Panc1 (cell line): ENCODE results near the gene ICAM4. TPM values are rescaled to one million over a fixed set of nuclear protein-coding genes. Genes with fewer than 3 reads are reported as not detected.

ENCODE experiments used
- ATAC-seq: fragments of 200-7000 bp; cut with Tn5 transposase; 2 replicates; pipeline ENCODE4 v1.9.1; 2020; ENCODE audit warnings: mild to moderate bottlenecking, moderate library complexity
- BruUV-seq: library from RNA; stranded (reverse); fragments of 400-500 nt; replicated peaks from 2 replicates; lab custom pipeline; 2021; lab: Mats Ljungman, UMichigan
- CTCF ChIA-PET: fragments of 300-600 bp; sonication (Branson Sonifier 250); formaldehyde crosslinking; loops from one replicate; lab custom pipeline; 2022; ENCODE audit warnings: antibody characterized with exemption; lab: Charles Lee
- POLR2A ChIA-PET: fragments of 300-600 bp; sonication (Branson Sonifier 250); formaldehyde crosslinking; loops from one replicate; lab custom pipeline; 2022; ENCODE audit warnings: antibody characterized with exemption; lab: Charles Lee
- DNase-seq: peaks from one replicate; pipeline ENCODE4 v3.0.0-alpha.2; 2010; ENCODE audit warnings: low read depth, low spot score
- H3K27ac ChIP-seq: 2 replicates; pipeline ENCODE4 v1.5.1; 2011; ENCODE audit warnings: mild to moderate bottlenecking, low read length, inconsistent platforms
- H3K27me3 ChIP-seq: fragments of 200-500 bp; sonication (Bioruptor generic); 2 replicates; pipeline ENCODE4 v1.6.0; 2014; ENCODE audit warnings: low read length, inconsistent platforms; ENCODE audit not compliant: control insufficient read depth, insufficient read depth
- H3K36me3 ChIP-seq: fragments of 200-500 bp; sonication (Bioruptor generic); 2 replicates; pipeline ENCODE4 v1.5.1; 2014; ENCODE audit warnings: inconsistent platforms, mild to moderate bottlenecking, low read length, moderate library complexity; ENCODE audit not compliant: control insufficient read depth, insufficient read depth
- H3K4me1 ChIP-seq: 2 replicates; pipeline ENCODE4 v1.5.1; 2011; ENCODE audit warnings: inconsistent platforms, mild to moderate bottlenecking, low read length, moderate library complexity; ENCODE audit not compliant: control insufficient read depth, insufficient read depth
- H3K4me3 ChIP-seq, 2 experiments: 2 replicates each; pipeline ENCODE4 v1.5.1; 2011 to 2012; ENCODE audit warnings: low read depth in 2 of 2, low read length in 2 of 2, mild to moderate bottlenecking in 2 of 2, inconsistent platforms in 1 of 2, moderate library complexity in 1 of 2
- H3K9me3 ChIP-seq: fragments of 200-500 bp; sonication (Bioruptor generic); 2 replicates; pipeline ENCODE4 v1.5.1; 2014; ENCODE audit warnings: low read depth, mild to moderate bottlenecking, inconsistent platforms, low read length, moderate library complexity; ENCODE audit not compliant: control insufficient read depth, insufficient read depth
- POLR2AphosphoS5 ChIP-seq: IDR thresholded peaks from 2 replicates; pipeline ENCODE4 v1.6.1; 2012; ENCODE audit warnings: mild to moderate bottlenecking, low read depth, low read length, moderate library complexity
- SIN3A ChIP-seq: IDR thresholded peaks from 2 replicates; pipeline ENCODE4 v1.6.1; 2012; ENCODE audit warnings: low read depth, mild to moderate bottlenecking, low read length, moderate library complexity, borderline replicate concordance; ENCODE audit not compliant: insufficient read depth
- TCF7L2 ChIP-seq: IDR thresholded peaks from 2 replicates; pipeline ENCODE4 v1.6.1; 2011; ENCODE audit warnings: mild to moderate bottlenecking, low read depth, low read length, inconsistent platforms
- in situ Hi-C: cut with HindIII; loops from 2 replicates; pipeline ENCODE4 v1.10.0; 2016; ENCODE audit warnings: low sequenced_read_pairs, low pct_unique_long_range_greater_than_20kb
- intact Hi-C: fragments of 100-400 bp; cut with micrococcal nuclease; formaldehyde crosslinking; loops from one replicate; pipeline ENCODE4 v1.10.0; 2022; ENCODE audit not compliant: unreplicated experiment
- total RNA-seq: library from RNA; stranded (reverse); gene quantifications from one replicate; pipeline ENCODE4 v1.2.1, GENCODE V29; 2021; ENCODE audit not compliant: unreplicated experiment
- TF ChIP-seq, protein P1 (sequence below), 2 experiments: IDR thresholded peaks; 2 replicates each; pipeline ENCODE4 v1.6.1; 2011 to 2012; ENCODE audit warnings: low read depth in 2 of 2, control low read depth in 1 of 2, low read length in 1 of 2, mild to moderate bottlenecking in 1 of 2, moderate library complexity in 1 of 2; ENCODE audit not compliant: insufficient read depth in 1 of 2
- TF ChIP-seq, protein P2 (sequence below): fragments of 450-650 bp; IDR thresholded peaks from 2 replicates; pipeline ENCODE4 v1.5.1; 2017; ENCODE audit warnings: mild to moderate bottlenecking

The ICAM4 gene
- total RNA-seq, 1 experiment from 2014 or later = 2.8 TPM

DNA sequence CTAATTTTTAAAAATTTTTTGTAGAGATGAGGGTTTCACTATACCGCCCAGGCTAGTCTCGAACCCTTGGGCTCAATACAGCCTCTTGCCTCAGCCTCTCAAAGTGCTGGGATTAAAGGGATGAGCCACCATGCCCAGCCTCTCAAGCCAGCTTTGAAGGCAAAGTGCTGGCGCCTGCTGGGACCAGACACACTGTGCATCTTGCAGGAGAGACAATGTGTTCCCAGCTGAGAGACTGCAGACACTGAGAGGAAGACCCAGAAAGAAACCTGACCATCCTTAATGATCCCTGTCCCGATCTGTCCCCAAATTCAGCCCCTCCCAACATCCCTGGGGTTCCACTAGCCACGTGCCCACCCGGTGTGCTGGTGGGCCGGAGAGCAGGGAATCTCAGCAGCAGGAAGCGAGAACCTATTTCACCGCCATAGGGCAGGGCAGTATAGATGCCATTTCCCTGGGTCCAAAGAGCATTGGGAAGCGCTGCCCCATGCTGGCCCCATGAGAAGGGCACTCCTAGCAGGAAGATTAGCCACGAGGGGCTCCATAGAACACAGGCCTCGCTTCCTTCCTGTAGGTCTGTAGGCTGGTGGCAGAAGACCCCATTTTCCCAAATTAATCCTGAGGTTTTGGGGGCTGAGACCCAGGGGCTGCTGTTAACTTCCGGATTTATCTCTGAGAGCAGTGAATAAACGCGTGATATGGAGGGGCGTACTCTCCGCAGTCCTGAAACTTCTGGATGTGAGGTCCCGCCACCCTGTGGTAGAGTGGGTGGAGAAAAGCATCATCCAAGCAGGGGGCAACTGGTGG lies 45.6 kb downstream of the ICAM4 start:
- H3K4me3 ChIP-seq = peak overlapping the region; percentile 78 to 86
- peaks cover 10% of the 10 kb centered on the region for H3K4me1 ChIP-seq
- peaks cover 12% of the 10 kb centered on the region for H3K36me3 ChIP-seq
- ChIA-PET POLR2A (interaction anchor here (0.7 kb wide), 1 partner anchor 34 kb away, joined by 6 read pairs; no protein-coding TSS in a partner anchor), CTCF (no interaction called here)
- BruUV-seq = TSS peak; percentile 92
- in situ Hi-C loops (no loop called here), intact Hi-C loops (no loop called here)
- ATAC-seq (no peak), DNase-seq (no peak)
- TF ChIP-seq, protein P1, sequence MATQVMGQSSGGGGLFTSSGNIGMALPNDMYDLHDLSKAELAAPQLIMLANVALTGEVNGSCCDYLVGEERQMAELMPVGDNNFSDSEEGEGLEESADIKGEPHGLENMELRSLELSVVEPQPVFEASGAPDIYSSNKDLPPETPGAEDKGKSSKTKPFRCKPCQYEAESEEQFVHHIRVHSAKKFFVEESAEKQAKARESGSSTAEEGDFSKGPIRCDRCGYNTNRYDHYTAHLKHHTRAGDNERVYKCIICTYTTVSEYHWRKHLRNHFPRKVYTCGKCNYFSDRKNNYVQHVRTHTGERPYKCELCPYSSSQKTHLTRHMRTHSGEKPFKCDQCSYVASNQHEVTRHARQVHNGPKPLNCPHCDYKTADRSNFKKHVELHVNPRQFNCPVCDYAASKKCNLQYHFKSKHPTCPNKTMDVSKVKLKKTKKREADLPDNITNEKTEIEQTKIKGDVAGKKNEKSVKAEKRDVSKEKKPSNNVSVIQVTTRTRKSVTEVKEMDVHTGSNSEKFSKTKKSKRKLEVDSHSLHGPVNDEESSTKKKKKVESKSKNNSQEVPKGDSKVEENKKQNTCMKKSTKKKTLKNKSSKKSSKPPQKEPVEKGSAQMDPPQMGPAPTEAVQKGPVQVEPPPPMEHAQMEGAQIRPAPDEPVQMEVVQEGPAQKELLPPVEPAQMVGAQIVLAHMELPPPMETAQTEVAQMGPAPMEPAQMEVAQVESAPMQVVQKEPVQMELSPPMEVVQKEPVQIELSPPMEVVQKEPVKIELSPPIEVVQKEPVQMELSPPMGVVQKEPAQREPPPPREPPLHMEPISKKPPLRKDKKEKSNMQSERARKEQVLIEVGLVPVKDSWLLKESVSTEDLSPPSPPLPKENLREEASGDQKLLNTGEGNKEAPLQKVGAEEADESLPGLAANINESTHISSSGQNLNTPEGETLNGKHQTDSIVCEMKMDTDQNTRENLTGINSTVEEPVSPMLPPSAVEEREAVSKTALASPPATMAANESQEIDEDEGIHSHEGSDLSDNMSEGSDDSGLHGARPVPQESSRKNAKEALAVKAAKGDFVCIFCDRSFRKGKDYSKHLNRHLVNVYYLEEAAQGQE (IDR thresholded peaks at IDR 0.05; ENCODE audit: insufficient read depth in 1 of 2, low read depth in 2 of 2, low read length in 1 of 2) = no peak
- no peak for TF ChIP-seq TCF7L2
- TF ChIP-seq, protein P2, sequence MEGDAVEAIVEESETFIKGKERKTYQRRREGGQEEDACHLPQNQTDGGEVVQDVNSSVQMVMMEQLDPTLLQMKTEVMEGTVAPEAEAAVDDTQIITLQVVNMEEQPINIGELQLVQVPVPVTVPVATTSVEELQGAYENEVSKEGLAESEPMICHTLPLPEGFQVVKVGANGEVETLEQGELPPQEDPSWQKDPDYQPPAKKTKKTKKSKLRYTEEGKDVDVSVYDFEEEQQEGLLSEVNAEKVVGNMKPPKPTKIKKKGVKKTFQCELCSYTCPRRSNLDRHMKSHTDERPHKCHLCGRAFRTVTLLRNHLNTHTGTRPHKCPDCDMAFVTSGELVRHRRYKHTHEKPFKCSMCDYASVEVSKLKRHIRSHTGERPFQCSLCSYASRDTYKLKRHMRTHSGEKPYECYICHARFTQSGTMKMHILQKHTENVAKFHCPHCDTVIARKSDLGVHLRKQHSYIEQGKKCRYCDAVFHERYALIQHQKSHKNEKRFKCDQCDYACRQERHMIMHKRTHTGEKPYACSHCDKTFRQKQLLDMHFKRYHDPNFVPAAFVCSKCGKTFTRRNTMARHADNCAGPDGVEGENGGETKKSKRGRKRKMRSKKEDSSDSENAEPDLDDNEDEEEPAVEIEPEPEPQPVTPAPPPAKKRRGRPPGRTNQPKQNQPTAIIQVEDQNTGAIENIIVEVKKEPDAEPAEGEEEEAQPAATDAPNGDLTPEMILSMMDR = no peak
- no peak for TF ChIP-seq SIN3A
- no peak for TF ChIP-seq POLR2AphosphoS5
- H3K27me3 ChIP-seq = no peaks in the 10 kb centered on the region
- H3K9me3 ChIP-seq = no peaks in the 10 kb centered on the region
- peak overlapping the region; percentile 87 for H3K27ac ChIP-seq

DNA sequence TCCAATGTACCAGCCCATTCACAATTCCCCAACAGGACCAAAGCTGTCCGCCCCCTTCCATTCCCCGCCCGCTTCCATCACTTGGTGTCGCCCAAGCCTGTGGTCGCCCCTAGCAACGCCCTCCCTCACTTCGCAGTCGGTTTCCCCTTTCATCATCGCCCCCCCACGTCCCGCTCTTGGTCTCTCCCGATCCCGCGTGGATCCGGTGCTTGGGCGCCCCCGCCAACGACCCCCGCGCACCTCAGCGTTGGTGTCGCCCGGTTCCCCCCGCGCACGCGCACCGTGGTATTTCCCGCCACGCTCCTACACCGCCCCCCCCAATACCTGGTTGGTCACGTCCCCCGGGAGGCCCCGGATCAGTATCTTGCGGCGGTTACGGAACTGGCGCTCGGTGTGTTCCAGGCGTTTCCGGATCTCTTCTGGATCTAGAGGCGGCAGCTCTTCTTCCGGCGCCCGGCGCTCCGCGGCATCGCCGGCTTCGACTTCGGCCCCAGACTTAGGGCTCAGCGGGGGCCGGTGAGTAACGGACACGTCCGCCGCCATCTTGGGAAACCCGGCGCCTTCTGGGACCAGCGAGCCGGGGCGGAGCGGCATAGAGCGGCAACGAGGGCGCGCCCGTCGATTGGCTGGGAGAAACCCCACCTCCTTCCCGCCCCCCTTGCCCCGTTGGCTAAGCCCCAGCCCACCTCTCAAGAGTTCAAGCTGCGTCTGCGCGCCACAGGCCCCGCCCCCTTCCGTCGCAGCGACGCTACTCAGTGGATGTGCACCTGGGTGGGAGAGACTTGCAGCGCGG lies 46.4 kb downstream of the ICAM4 start, which contains the start of gene RAVER1:
RAVER1 (minus strand) TSS at position 565 of the 793 bp plus-strand sequence; CDS start at position 543, 22 bp downstream.
- no peaks in the 10 kb centered on the region for H3K27me3 ChIP-seq
- peak within 1 kb of the TSS; percentile 87 for H3K27ac ChIP-seq
- POLR2A ChIA-PET = interaction anchor here (0.6 to 1.5 kb wide), 3 partner anchors 33 to 62 kb away, joined by 3 to 13 read pairs (median 6); partner anchors contain the start of genes ICAM1 and TYK2
- TF ChIP-seq, protein P2 = no peak
- TF ChIP-seq TCF7L2 = peak; percentile 89
- TF ChIP-seq POLR2AphosphoS5 = peak; percentile 89
- no peak for TF ChIP-seq SIN3A
- peaks cover 10% of the 10 kb centered on the region for H3K4me1 ChIP-seq
- ATAC-seq (peak; percentile 89), DNase-seq (peak; percentile 62)
- intact Hi-C loops (no loop called here), in situ Hi-C loops (no loop called here)
- CTCF ChIA-PET = interaction anchor here (0.6 to 1.2 kb wide), 3 partner anchors 56 to 525 kb away, joined by 3 to 8 read pairs (median 4); no protein-coding TSS in a partner anchor
- no TSS peak for BruUV-seq
- H3K4me3 ChIP-seq = peak within 1 kb of the TSS; percentile 78 to 86
- H3K36me3 ChIP-seq = peaks cover 7% of the 10 kb centered on the region
- no peaks in the 10 kb centered on the region for H3K9me3 ChIP-seq
